HG03175 (cell line): ENCODE results near the gene WWOX.

Experiments used
- ATAC-seq: cut with Tn5 transposase; IDR thresholded peaks from one replicate; pipeline ENCODE4 v1.9.1; 2021; ENCODE audit warnings: mild to moderate bottlenecking, moderate library complexity; ENCODE audit not compliant: unreplicated experiment

The WWOX gene

DNA sequence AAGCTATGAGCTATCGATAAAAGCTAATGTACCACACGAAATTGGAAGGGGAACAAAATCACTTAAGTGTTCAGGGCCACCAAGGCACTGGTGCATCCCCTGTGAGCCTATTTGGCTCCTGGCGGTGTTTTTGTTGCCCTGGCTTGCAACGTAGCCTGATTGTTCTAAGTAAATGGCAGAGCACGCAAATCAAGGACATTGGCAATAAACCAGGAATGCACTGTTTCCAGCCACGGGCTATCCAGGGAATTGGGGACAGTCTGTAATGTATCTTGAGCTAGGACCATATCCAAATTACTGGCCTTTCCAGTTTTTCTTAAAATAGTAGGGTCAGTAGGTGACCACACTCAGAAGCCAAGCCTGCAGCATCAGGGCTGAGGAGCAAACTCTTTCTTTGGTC is 767.1 kb downstream of the WWOX start:
- ATAC-seq: no peak

DNA sequence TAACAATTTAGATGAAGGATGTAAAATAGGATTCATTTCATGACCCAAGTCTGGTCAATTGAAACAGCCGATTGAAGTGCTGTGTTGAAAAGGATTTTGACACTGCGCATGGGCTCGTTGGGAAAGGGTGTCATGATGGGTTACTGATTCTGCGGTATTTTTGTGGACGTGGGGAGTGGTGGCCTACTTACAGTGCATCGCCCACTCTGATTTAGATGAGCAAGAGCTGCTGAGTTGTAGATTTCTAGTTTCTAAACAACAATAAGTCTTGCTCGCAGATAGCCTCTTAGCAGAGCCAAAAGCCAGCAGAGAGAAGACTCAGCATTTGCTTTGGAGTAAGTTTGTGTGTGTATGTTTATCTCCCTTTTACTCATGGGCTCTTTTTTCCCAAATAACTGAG is 770.0 kb downstream of the WWOX start:
- ATAC-seq: no peak

DNA sequence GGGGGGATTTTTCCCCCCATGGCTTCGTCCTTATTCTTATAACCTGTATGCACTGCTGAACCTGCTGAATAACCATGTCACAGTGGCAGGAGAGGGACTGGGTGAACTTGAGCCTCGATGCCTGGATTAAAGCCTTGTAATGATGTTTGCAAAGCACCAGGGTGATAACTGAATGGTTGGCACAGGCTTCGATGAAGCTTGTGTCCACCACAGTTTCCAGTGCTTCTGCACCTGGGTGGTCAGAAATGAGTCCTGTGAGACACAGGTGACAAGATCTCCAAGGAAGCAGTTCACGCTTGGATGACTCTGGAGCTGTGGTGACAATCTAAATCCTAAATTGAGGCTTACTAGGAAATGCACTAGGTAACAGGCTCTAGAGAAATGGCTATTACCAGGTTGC is 771.8 kb downstream of the WWOX start:
- no peak for ATAC-seq

GRCh38 chr16:78876671-78877070 is 777.2 kb downstream of the WWOX start:
- ATAC-seq: no peak

DNA sequence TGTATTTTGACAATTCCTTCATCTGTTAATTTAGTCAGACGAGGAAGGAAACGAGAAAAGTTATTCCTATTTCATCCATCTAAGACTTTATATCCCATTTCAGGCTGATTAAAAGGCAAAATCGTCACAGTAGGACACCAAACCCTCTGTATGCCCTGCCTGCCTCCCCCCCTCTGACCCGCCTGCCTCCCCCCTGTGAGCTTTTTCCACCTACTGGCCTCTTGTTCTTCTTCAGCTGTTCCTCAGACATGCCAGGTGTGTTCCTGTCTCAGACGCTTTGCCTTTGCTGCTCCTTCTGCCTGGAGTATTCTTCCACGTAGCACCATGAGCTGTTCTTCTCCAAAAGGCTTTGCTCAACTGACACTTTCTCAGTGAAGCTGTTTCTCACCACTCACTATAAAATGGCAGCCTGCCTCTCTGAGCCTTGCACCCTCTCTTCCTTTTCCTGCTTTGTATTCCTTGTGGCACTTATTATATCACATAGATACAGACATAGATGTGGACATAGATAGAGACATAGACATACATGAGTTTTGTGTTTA is 777.7 kb downstream of the WWOX start:
- no peak for ATAC-seq

DNA sequence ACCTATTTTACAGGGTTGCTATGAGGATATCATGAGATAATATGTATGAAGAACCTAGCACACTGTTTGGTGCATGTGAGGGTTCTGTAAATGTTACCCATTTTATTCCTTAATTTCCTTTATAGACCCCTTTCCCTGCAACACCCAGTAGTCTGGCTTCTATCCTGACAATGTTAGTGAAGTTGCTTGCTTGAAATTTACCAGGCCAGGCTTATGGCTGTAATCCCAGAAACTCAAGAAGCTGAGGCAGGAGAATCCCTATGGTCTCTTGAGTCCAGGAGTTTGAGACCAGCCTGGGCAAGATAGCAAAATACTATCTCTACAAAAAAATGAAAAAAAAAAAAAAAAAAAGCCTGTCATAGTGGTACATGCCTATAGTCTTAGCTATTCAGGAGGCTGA is 779.1 kb downstream of the WWOX start:
- ATAC-seq: no peak

- ATAC-seq: no peak
Measured at GRCh38 chr16:78879011-78879410, 779.6 kb downstream of the WWOX start.

GRCh38 chr16:78882150-78882549 is 782.7 kb downstream of the WWOX start:
- ATAC-seq: no peak

DNA sequence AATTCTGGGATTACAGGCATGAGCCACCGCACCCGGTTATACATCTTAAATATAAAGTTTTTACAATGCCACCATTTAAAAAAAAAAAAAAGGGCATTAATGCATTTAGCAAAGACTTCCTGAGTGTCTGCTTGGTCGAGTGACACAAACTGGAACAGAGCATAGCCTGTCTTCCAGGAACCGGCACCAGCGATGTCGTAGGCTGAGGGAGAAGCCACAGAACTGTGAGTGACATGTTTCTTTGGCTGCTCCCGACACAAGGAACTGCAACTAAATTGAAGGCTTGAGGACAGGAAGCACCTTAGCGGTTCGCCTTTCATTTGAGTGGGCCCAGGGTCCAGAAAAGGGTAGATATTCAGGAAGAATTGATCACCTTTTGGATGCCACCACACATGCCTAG is 783.3 kb downstream of the WWOX start:
- ATAC-seq: no peak

DNA sequence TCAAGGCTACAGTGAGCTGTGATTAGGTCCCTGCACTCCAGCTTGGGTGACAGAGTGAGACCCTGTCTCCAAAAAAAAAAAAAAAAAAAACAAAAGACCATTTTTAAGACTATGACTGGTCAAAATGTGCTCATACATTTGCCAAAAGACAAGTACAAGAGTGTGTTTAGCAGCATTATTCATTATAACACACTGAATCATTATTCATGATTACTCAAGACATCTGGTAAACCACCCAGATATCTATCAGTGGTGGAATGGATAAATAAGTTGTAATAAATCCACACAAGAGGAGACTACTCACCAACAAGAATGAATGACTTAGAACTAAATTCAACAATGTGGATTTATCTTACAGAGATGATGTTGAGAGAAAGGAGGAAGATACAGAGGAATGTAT is 784.8 kb downstream of the WWOX start:
- ATAC-seq: no peak

DNA sequence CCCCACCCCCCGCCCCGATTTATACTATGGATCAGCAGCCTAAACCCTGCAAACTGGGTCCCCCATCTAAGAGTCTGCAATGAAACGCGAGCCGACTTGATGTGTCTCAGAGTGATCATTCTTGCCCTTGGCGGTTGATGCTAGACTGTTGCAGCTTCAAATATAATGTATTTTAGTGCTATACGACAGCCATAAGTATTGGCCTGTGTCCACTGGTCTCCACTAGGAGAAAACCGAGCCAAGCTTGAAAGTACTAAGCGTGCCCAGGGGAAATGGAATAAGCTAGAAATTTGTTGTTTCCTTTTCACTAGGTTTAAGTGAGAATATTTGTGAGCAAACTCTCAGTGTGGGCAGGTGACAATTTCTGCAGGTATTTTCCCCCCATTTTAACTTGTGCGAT is 789.9 kb downstream of the WWOX start:
- no peak for ATAC-seq

GRCh38 chr16:78890373-78890895 is 791.0 kb downstream of the WWOX start:
- no peak for ATAC-seq

DNA sequence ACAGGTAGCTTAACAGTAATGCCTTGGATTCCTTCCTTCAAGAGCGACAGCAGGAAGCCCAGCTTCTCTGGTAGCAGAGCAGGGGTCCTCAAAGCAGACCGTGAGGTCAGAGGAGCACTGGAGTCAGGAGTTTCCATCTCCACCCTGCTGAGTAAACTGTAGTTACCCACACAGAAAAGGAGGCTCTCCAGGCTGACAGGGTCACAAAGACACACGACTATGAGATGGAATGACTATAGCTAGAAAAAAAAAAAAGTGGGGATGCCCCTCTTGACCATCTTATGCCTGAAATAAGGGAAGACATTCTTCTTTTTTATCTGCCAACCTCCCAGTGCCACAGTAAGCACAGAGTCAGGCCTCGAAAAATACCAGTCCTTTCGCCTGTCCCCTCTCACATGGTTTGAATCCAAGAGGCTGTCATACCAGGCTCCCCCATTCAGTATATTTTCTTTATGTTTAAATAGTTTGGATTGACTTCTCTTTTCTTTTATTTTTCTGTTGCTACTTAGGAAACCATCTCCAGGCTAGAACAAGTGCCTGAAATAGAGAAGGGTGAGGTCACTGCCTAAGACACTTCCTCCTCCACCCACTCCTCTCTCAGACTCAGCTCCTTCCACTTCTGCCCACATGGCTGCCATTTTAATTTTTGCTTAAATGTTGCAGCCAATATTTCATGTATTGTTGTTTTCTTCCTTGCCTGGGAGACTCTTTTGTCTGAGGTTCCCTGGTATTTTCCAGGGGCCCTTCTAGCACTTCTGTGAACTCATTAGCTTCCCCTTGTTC is 793.7 kb downstream of the WWOX start:
- ATAC-seq: no peak

DNA sequence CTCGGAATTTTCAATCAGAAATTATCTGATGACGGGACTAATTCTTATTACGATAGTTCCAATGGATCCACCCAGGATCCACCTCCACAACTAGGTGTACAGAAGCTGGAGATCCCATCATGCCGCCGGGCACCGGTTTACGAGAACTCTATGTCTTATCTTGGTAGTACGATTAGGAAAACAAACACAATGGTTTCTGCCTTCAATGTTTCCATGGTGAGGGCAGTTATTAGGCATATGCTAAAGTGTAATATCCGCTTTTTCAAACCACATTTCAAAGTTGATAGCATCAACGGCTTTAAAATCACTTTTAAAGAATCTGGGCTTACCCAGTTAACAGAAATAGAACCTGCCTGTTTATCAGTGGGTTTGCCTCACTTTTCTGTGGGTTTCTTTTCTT is 795.4 kb downstream of the WWOX start:
- no peak for ATAC-seq

- ATAC-seq: no peak
Measured at GRCh38 chr16:78895681-78896080, 796.2 kb downstream of the WWOX start.

- no peak for ATAC-seq
Measured at GRCh38 chr16:78896280-78896679, 796.8 kb downstream of the WWOX start.

GRCh38 chr16:78897299-78897698 is 797.8 kb downstream of the WWOX start:
- ATAC-seq: no peak

DNA sequence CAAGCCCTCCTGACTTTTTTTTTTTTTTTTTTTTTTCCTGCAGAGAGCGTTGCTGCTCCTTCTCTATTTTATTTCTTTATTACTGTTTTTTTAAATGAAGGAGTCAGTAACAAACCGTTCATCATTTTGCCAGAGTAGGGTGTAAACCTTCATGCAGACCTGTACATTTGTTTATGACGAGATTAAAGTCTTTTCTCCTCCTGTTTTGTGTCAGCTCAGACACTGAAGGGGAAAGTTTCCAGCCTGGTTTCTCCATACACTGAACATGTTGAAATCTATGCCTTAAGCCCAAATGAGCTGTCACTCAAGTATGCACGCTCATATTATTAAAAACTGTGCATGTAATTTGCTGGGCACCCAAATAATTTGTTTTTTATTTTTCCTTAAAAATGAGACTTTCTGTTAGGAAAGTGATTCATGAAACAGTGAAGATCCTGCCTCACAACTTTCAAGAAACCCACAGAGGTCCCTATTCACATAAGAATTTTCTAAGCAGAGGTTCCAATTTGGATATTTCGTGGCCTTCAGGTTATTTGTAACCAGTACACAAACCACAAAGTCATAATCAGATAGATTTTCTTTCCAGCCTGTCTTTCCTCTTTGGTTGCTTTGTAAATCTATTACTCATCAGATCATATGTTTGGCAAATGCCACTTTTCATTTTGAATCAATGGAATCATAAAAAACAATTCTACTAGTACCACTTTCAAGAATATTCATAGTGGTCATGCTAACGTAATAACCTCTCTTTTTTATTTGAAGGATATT is 800.8 kb downstream of the WWOX start:
- no peak for ATAC-seq

GRCh38 chr16:78900966-78901365 is 801.5 kb downstream of the WWOX start:
- no peak for ATAC-seq

GRCh38 chr16:78902321-78902720 is 802.9 kb downstream of the WWOX start:
- ATAC-seq: no peak

DNA sequence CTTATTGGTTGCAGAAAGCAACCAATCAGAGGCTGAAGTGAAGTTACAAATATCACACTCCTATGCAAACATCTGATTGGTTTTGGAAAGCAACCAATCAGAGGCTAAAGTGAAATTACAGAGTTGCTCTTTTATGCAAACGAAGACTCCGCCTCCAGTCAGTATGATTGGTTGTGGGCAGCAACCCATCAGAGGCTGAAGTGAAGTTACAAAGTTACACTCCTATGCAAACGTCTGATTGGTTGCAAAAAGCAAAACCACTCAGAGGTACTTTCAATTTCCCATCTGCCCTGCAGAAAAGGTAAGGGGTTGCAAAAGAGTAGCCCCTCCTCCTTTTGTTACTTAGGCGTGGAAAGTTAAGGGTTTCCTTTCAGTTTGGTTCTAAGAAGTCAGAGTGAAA is 803.8 kb downstream of the WWOX start:
- no peak for ATAC-seq

DNA sequence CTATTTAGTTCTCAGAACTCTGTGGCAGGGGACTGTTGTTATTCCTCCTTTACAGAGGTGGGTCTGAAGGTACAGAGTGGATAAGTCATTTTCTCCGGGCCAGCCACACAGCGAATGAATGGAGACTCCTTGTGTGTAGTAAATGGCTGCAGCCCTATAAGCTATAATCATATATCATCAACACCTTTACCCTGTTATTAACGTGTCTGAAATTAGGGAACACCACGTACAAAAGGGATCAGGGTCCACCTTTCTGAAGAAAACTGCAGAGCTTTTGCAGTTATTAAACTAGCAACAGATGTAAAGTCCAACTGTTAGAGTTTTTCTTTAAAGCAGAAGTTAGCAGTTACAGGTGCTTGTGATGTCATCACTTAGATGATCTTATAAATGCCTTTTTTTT is 804.4 kb downstream of the WWOX start:
- ATAC-seq: no peak
